H1 (cell line): ENCODE measurements around the gene SEMA3F. TPM values are rescaled to one million over a fixed set of nuclear protein-coding genes. Genes with fewer than 3 reads are reported as not detected.

Source experiments
- CTCF ChIA-PET: fragments of 300-600 bp; sonication (Branson Sonifier 250); formaldehyde crosslinking; loops from one replicate; lab custom pipeline; 2021; ENCODE audit not compliant: partially characterized antibody; lab: Charles Lee
- POLR2A ChIA-PET: fragments of 300-600 bp; sonication (Branson Sonifier 250); formaldehyde crosslinking; loops from one replicate; lab custom pipeline; 2021; ENCODE audit warnings: inconsistent platforms; ENCODE audit not compliant: partially characterized antibody; lab: Charles Lee
- DNase-seq, 2 experiments: peaks; one replicate each; pipeline versions ENCODE4 v3.0.0 to v3.0.0-alpha.2; 2010 to 2022; ENCODE audit warnings: low spot score in 2 of 2, low read depth in 1 of 2, mixed read lengths in 1 of 2
- FAIRE-seq: peaks from 2 replicates; lab custom pipeline; 2011; peaks lifted over from hg19 to GRCh38; lab: Jason Lieb, UNC
- H2AFZ ChIP-seq: 2 replicates; pipeline ENCODE4 v1.8.1; 2012; ENCODE audit warnings: low read length, inconsistent platforms
- H2AK5ac ChIP-seq: 2 replicates; pipeline ENCODE4 v1.6.1; 2013; ENCODE audit warnings: low read depth, low read length
- H2BK120ac ChIP-seq: replicated peaks from 2 replicates; pipeline ENCODE3; 2013; ENCODE audit warnings: low read depth, low read length, inconsistent platforms
- H2BK12ac ChIP-seq: 2 replicates; pipeline ENCODE4 v1.6.1; 2013; ENCODE audit warnings: low read depth, low read length
- H2BK15ac ChIP-seq: 2 replicates; pipeline ENCODE4 v1.6.1; 2013; ENCODE audit warnings: low read length
- H2BK20ac ChIP-seq: 2 replicates; pipeline ENCODE4 v1.6.1; 2013; ENCODE audit warnings: low read length
- H2BK5ac ChIP-seq: 2 replicates; pipeline ENCODE4 v1.6.1; 2013; ENCODE audit warnings: low read depth, low read length
- H3K14ac ChIP-seq: 2 replicates; pipeline ENCODE4 v1.6.1; 2013; ENCODE audit warnings: inconsistent platforms; ENCODE audit not compliant: insufficient read length
- H3K18ac ChIP-seq: 2 replicates; pipeline ENCODE4 v1.6.1; 2013; ENCODE audit warnings: low read length; ENCODE audit errors: extremely low read depth
- H3K23ac ChIP-seq: 2 replicates; pipeline ENCODE4 v1.6.1; 2013; ENCODE audit warnings: inconsistent platforms; ENCODE audit not compliant: insufficient read length
- H3K23me2 ChIP-seq: 2 replicates; pipeline ENCODE4 v1.6.1; 2013; ENCODE audit warnings: low read depth, low read length
- H3K27ac ChIP-seq: 2 replicates; pipeline ENCODE4 v1.6.1; 2011; ENCODE audit warnings: low read depth, low read length, inconsistent platforms
- H3K27me3 ChIP-seq, 4 experiments: replicated peaks in 1 of 4; 1 replicate in 1 of 4; 2 replicates in 3 of 4; pipeline versions ENCODE4 v1.6.1 to v1.8.1; 2011 to 2013; ENCODE audit warnings: low read length in 3 of 4, mild to moderate bottlenecking in 3 of 4, inconsistent platforms in 2 of 4, mixed read lengths in 2 of 4, moderate library complexity in 1 of 4; ENCODE audit not compliant: control insufficient read depth in 3 of 4, insufficient read depth in 3 of 4; ENCODE audit errors: extremely low read depth in 1 of 4
- H3K36me3 ChIP-seq, 4 experiments: 2 replicates each; pipeline versions ENCODE4 v1.6.1 to v1.8.1; 2011 to 2013; ENCODE audit warnings: mild to moderate bottlenecking in 4 of 4, low read length in 3 of 4, moderate library complexity in 2 of 4, control low read depth in 1 of 4, inconsistent platforms in 1 of 4; ENCODE audit not compliant: insufficient read depth in 4 of 4, control insufficient read depth in 2 of 4
- H3K4ac ChIP-seq: replicated peaks from 2 replicates; pipeline ENCODE3; 2013; ENCODE audit warnings: low read length, low read depth, mixed read lengths, inconsistent platforms; ENCODE audit not compliant: insufficient read length
- H3K4me1 ChIP-seq, 4 experiments: replicated peaks in 1 of 4; 1 replicate in 1 of 4; 2 replicates in 3 of 4; pipeline versions ENCODE4 v1.6.1 to v1.8.1; 2011 to 2013; ENCODE audit warnings: low read length in 3 of 4, inconsistent platforms in 2 of 4, mixed read lengths in 1 of 4; ENCODE audit not compliant: insufficient read depth in 4 of 4, control insufficient read depth in 3 of 4
- H3K4me2 ChIP-seq, 2 experiments: 2 replicates each; pipeline versions ENCODE4 v1.6.1 to v1.8.1; 2011 to 2013; ENCODE audit warnings: low read depth in 2 of 2, low read length in 2 of 2, control low read depth in 1 of 2, inconsistent platforms in 1 of 2, mild to moderate bottlenecking in 1 of 2; ENCODE audit not compliant: insufficient read depth in 1 of 2
- H3K4me3 ChIP-seq, 4 experiments: fragments of 200-600, 300-600 bp in 1 of 4; sonication (generic), shearing (Covaris generic), sonication (Bioruptor Twin) in 1 of 4; 2 replicates each; pipeline versions ENCODE4 v1.5.1 to v1.8.1; 2011 to 2016; ENCODE audit warnings: low read length in 4 of 4, low read depth in 3 of 4, control low read depth in 2 of 4, inconsistent platforms in 2 of 4, mild to moderate bottlenecking in 2 of 4, mixed read lengths in 1 of 4, moderate library complexity in 1 of 4; ENCODE audit not compliant: insufficient read depth in 2 of 4; ENCODE audit errors: extremely low read depth in 1 of 4
- H3K56ac ChIP-seq: replicated peaks from 2 replicates; pipeline ENCODE3; 2013; ENCODE audit warnings: low read depth, mild to moderate bottlenecking, mixed read lengths, low read length, inconsistent platforms; ENCODE audit not compliant: insufficient read length
- H3K79me1 ChIP-seq: 2 replicates; pipeline ENCODE4 v1.6.1; 2013; ENCODE audit warnings: low read depth, low read length, control low read depth
- H3K79me2 ChIP-seq, 2 experiments: 2 replicates each; pipeline versions ENCODE4 v1.6.1 to v1.8.1; 2012 to 2013; ENCODE audit warnings: low read length in 2 of 2, mild to moderate bottlenecking in 2 of 2, inconsistent platforms in 1 of 2; ENCODE audit not compliant: insufficient read depth in 2 of 2, control insufficient read depth in 1 of 2
- H3K9ac ChIP-seq, 4 experiments: replicated peaks in 1 of 4; 1 replicate in 1 of 4; 2 replicates in 3 of 4; pipeline versions ENCODE4 v1.6.1 to v1.8.1; 2011 to 2013; ENCODE audit warnings: low read depth in 3 of 4, low read length in 3 of 4, control low read depth in 2 of 4, mild to moderate bottlenecking in 2 of 4, moderate library complexity in 2 of 4, inconsistent platforms in 1 of 4; ENCODE audit errors: extremely low read depth in 1 of 4
- H3K9me3 ChIP-seq, 2 experiments: 2 replicates each; pipeline versions ENCODE4 v1.6.1 to v1.8.1; 2012 to 2013; ENCODE audit warnings: mild to moderate bottlenecking in 2 of 2, moderate library complexity in 2 of 2, control low read depth in 1 of 2, inconsistent platforms in 1 of 2, low read depth in 1 of 2, low read length in 1 of 2, mixed read lengths in 1 of 2; ENCODE audit not compliant: insufficient read depth in 2 of 2
- H4K20me1 ChIP-seq, 2 experiments: replicated peaks in 1 of 2; 2 replicates each; pipeline versions ENCODE3 to v1.8.1; 2011 to 2013; ENCODE audit warnings: inconsistent platforms in 2 of 2, low read length in 2 of 2, mild to moderate bottlenecking in 1 of 2; ENCODE audit not compliant: insufficient read depth in 2 of 2, control insufficient read depth in 1 of 2
- H4K5ac ChIP-seq: 2 replicates; pipeline ENCODE4 v1.6.1; 2013; ENCODE audit warnings: low read length, low read depth, mixed read lengths, inconsistent platforms; ENCODE audit not compliant: insufficient read length
- H4K8ac ChIP-seq: 2 replicates; pipeline ENCODE4 v1.8.0; 2013; ENCODE audit warnings: mild to moderate bottlenecking, moderate library complexity, low read length, inconsistent platforms; ENCODE audit not compliant: insufficient read depth; ENCODE audit errors: extremely low read depth
- H4K91ac ChIP-seq: replicated peaks from 2 replicates; pipeline ENCODE3; 2013; ENCODE audit warnings: low read length, mixed read lengths, inconsistent platforms; ENCODE audit not compliant: insufficient read length
- CHD1 ChIP-seq: IDR thresholded peaks from 2 replicates; pipeline ENCODE4 v1.6.1; 2012; ENCODE audit warnings: low read depth, low read length, improper control_type of control experiment
- FOSL1 ChIP-seq: IDR thresholded peaks from 2 replicates; pipeline ENCODE4 v1.6.1; 2011; ENCODE audit warnings: mild to moderate bottlenecking, low read depth, low read length, moderate library complexity; ENCODE audit not compliant: insufficient read depth
- GABPA ChIP-seq: IDR thresholded peaks from 2 replicates; pipeline ENCODE4 v1.6.1; 2011; ENCODE audit warnings: mild to moderate bottlenecking, low read length, moderate library complexity, borderline replicate concordance; ENCODE audit not compliant: insufficient read depth
- KDM4A ChIP-seq: IDR thresholded peaks from one replicate; pipeline ENCODE4 v1.7.1; 2012; ENCODE audit warnings: low read depth, mild to moderate bottlenecking, moderate library complexity, low read length, inconsistent platforms; ENCODE audit not compliant: severe bottlenecking
- SIN3A ChIP-seq, 2 experiments: IDR thresholded peaks in 1 of 2; conservative IDR thresholded peaks in 1 of 2; 2 replicates each; pipeline ENCODE4 v1.6.1; 2011 to 2012; ENCODE audit warnings: low read length in 2 of 2, improper control_type of control experiment in 1 of 2, low read depth in 1 of 2, mild to moderate bottlenecking in 1 of 2
- SIX5 ChIP-seq: IDR thresholded peaks from 2 replicates; pipeline ENCODE4 v1.6.1; 2011; ENCODE audit warnings: mild to moderate bottlenecking, low read depth, low read length
- TEAD4 ChIP-seq: IDR thresholded peaks from 2 replicates; pipeline ENCODE4 v1.6.1; 2012; ENCODE audit warnings: low read depth, low read length, inconsistent platforms, mixed read lengths
- ZNF274 ChIP-seq: IDR thresholded peaks from 2 replicates; pipeline ENCODE4 v1.7.0; 2012; ENCODE audit warnings: low read length, borderline replicate concordance; ENCODE audit errors: extremely low read depth
- WGBS, 2 experiments: shearing (Covaris generic) in 1 of 2; methylation state at CpG; one replicate each; pipeline versions ENCODE4 v1.1.6 to v1.1.7; 2013 to 2015; ENCODE audit warnings: low lambda C conversion rate in 2 of 2, mixed read lengths in 2 of 2, inconsistent platforms in 1 of 2, low coverage in 1 of 2, missing lambda C conversion rate in 1 of 2; ENCODE audit not compliant: insufficient replicate concordance in 2 of 2, insufficient coverage in 1 of 2, insufficient read length in 1 of 2; ENCODE audit errors: extremely low coverage in 1 of 2, missing lambda C conversion rate in 1 of 2; 5-methylcytosine and 5-hydroxymethylcytosine counted together
- polyA plus RNA-seq, 7 experiments: library from polyadenylated mRNA; depleted of rRNA in 3 of 7; stranded (reverse) in 5 of 7; unstranded in 2 of 7; fragments of >200 nt in 5 of 7; fragments of 200-250 nt in 2 of 7; gene quantifications; 1 replicate in 5 of 7; 2 replicates in 1 of 7; 4 replicates in 1 of 7; pipeline versions ENCODE4 v1.2.1 to v1.2.3, GENCODE V29; 2011 to 2013; ENCODE audit warnings: missing spikeins in 2 of 7, mixed read lengths in 2 of 7
- total RNA-seq: library from RNA; stranded (reverse); fragmentation: NEBNext Ultra II Directional; extraction: Animal tissue kit (Norgen Biotek cat#: 25700); gene quantifications from 2 replicates; pipeline ENCODE4 v1.2.1, GENCODE V29; 2021
- TF ChIP-seq, protein P1 (sequence below), 3 experiments: IDR thresholded peaks; 1 replicate in 2 of 3; 2 replicates in 1 of 3; pipeline versions ENCODE4 v1.5.1 to v1.6.1; 2011; ENCODE audit warnings: low read length in 3 of 3, mild to moderate bottlenecking in 3 of 3, inconsistent platforms in 2 of 3, low read depth in 1 of 3, moderate library complexity in 1 of 3; ENCODE audit not compliant: insufficient read depth in 1 of 3; ENCODE audit errors: control extremely low read depth in 1 of 3
- TF ChIP-seq, protein P2 (sequence below): IDR thresholded peaks from 2 replicates; pipeline ENCODE4 v1.6.1; 2011; ENCODE audit warnings: low read length, improper control_type of control experiment

SEMA3F gene
- total and polyA plus RNA-seq, 2 of the 8 experiments (the other 6 are each of a cell fraction or from before 2014, with no cell fraction given) = 20.3 to 37.0 TPM

DNA sequence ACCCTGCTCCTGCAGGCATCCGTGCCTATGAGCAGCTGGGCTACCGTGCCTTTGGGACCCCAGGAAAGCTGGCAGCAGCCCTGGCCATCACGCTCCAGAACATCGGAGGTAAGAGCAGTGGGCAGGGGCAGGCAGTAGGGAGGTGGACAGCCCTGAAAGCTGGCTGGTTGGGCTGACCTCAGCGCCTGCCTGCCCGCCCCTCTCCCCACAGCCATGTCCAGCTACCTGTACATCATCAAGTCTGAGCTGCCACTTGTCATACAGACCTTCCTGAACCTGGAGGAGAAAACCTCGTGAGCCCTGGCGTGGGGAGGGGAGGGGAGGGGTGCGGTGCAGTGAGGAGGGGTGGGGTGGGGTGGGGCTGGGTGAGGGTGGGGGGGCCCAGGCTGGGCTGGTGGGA is 60.4 kb downstream of the SEMA3F start:
- Histone ChIP-seq H2AK5ac (no peak overlapping the region), H3K23ac (no peak overlapping the region), H2BK12ac (no peak overlapping the region), H3K4me1 (peaks cover 0 to 16% (median 8%) of the 10 kb centered on the region in 4 experiments; a peak in 5 of 7 replicates), H3K36me3 (no peaks in the 10 kb centered on the region), H2BK120ac (no peak overlapping the region), H3K23me2 (no peaks in the 10 kb centered on the region), H3K79me2 (no peaks in the 10 kb centered on the region), H3K14ac (no peak overlapping the region), H4K8ac (no peak overlapping the region; the same call in 1 of the 2 replicates), H3K79me1 (no peaks in the 10 kb centered on the region), H3K56ac (no peak overlapping the region), H2BK20ac (no peak overlapping the region), H3K4me2 (no peak overlapping the region), H2BK15ac (no peak overlapping the region), H2AFZ (no peak overlapping the region), H3K27ac (no peak overlapping the region), H3K4ac (no peak overlapping the region), H3K9me3 (no peaks in the 10 kb centered on the region), H3K4me3 (no peak overlapping the region), H4K5ac (no peak overlapping the region), H3K18ac (no peak overlapping the region), H4K91ac (no peak overlapping the region), H3K27me3 (no peaks in the 10 kb centered on the region; a peak in 1 of 7 replicates), H4K20me1 (no peaks in the 10 kb centered on the region), H2BK5ac (no peak overlapping the region), H3K9ac (no peak overlapping the region; a peak in 1 of 7 replicates)
- FAIRE-seq = no peak
- 86% methylated on average over 6 of the region's 9 CpGs; no CpG with 5 or more reads in 1 of the 2 experiments for WGBS, 2 experiments
- no peak for DNase-seq
- ChIA-PET POLR2A (no interaction called here), CTCF (interaction anchor here (0.8 to 48.1 kb wide), 7 partner anchors 10 to 94 kb away, joined by 3 to 2149 read pairs (median 52); partner anchors contain the start of genes GNAI2, GNAT1, LSMEM2 and SEMA3B)
- TF ChIP-seq GABPA = no peak
- no peak for TF ChIP-seq TEAD4
- no peak for TF ChIP-seq ZNF274
- no peak for TF ChIP-seq SIN3A (conservative IDR thresholded peaks at IDR 0.05 in 1 of 2, IDR thresholded peaks at IDR 0.05 in 1 of 2; ENCODE audit: low read depth in 1 of 2, low read length in 2 of 2)
- no peak for TF ChIP-seq SIX5
- no peak for TF ChIP-seq KDM4A
- TF ChIP-seq, protein P1, sequence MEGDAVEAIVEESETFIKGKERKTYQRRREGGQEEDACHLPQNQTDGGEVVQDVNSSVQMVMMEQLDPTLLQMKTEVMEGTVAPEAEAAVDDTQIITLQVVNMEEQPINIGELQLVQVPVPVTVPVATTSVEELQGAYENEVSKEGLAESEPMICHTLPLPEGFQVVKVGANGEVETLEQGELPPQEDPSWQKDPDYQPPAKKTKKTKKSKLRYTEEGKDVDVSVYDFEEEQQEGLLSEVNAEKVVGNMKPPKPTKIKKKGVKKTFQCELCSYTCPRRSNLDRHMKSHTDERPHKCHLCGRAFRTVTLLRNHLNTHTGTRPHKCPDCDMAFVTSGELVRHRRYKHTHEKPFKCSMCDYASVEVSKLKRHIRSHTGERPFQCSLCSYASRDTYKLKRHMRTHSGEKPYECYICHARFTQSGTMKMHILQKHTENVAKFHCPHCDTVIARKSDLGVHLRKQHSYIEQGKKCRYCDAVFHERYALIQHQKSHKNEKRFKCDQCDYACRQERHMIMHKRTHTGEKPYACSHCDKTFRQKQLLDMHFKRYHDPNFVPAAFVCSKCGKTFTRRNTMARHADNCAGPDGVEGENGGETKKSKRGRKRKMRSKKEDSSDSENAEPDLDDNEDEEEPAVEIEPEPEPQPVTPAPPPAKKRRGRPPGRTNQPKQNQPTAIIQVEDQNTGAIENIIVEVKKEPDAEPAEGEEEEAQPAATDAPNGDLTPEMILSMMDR (IDR thresholded peaks at IDR 0.05; ENCODE audit: control extremely low read depth in 1 of 3, insufficient read depth in 1 of 3, low read depth in 1 of 3, low read length in 3 of 3) = no peak
- no peak for TF ChIP-seq FOSL1
- TF ChIP-seq CHD1 = no peak
- TF ChIP-seq, protein P2, sequence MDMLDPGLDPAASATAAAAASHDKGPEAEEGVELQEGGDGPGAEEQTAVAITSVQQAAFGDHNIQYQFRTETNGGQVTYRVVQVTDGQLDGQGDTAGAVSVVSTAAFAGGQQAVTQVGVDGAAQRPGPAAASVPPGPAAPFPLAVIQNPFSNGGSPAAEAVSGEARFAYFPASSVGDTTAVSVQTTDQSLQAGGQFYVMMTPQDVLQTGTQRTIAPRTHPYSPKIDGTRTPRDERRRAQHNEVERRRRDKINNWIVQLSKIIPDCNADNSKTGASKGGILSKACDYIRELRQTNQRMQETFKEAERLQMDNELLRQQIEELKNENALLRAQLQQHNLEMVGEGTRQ = no peak
